ENCODE results near the gene GPR171. TPM values are rescaled to one million over a fixed set of nuclear protein-coding genes. Genes with fewer than 3 reads are reported as not detected.

Gene GPR171
- total RNA-seq, 6 experiments from 2014 or later: 0.22 to 0.99 (median 0.27) TPM; not detected in 2

- Histone ChIP-seq H3K4me3 (no peak overlapping the region), H3K27me3 (no peaks in the 10 kb centered on the region), H3K36me3 (no peaks in the 10 kb centered on the region), H3K27ac (no peak overlapping the region), H3K4me1 (peaks cover 0 to 18% (median 2%) of the 10 kb centered on the region in 4 donors), H3K9me3 (no peaks in the 10 kb centered on the region)
- intact Hi-C loops (cut with DNase I): no loop called here
- DNase-seq (no peak), ATAC-seq (no peak)
- 72% methylated on average over 8 of the region's 9 CpGs for WGBS (ENCODE audit: insufficient coverage, low coverage, low lambda C conversion rate, missing lambda C conversion rate)
- TF ChIP-seq POLR2A (IDR thresholded peaks at IDR 0.05): no peak
- TF ChIP-seq, protein P1, sequence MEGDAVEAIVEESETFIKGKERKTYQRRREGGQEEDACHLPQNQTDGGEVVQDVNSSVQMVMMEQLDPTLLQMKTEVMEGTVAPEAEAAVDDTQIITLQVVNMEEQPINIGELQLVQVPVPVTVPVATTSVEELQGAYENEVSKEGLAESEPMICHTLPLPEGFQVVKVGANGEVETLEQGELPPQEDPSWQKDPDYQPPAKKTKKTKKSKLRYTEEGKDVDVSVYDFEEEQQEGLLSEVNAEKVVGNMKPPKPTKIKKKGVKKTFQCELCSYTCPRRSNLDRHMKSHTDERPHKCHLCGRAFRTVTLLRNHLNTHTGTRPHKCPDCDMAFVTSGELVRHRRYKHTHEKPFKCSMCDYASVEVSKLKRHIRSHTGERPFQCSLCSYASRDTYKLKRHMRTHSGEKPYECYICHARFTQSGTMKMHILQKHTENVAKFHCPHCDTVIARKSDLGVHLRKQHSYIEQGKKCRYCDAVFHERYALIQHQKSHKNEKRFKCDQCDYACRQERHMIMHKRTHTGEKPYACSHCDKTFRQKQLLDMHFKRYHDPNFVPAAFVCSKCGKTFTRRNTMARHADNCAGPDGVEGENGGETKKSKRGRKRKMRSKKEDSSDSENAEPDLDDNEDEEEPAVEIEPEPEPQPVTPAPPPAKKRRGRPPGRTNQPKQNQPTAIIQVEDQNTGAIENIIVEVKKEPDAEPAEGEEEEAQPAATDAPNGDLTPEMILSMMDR (IDR thresholded peaks at IDR 0.05): no peak
Observed at GRCh38 chr3:151225040-151225975, 22.3 kb upstream of the GPR171 start.

DNA sequence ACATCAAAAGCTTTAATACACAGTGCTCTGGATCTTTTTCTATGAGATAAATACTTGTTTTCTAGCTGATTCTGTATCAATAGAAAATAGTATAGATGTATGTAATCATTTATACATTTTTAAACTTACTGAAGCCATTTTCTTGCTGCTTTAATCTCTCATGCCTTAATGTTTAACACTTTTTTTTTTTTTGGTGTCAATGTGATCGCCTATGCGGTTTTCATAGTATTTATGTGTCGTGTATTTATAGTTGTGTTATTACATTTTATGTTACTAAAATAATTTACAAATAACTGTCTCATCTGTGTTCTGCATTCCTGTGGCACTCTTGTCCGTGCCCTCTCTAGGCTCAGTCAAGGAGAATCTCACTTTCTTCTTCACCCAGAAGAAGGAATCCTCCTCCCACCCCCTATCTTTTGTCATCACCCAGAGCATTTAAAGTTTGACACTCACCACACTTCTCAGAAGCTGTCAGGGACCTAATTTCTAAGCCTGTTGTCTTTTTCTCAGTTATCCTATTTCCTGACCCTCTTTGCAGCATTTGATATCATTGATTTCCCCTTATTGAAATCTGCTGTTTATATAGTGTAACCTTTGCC, 21.4 kb upstream of the GPR171 start:
- intact Hi-C loops (cut with DNase I): no loop called here
- H3K27ac ChIP-seq: peak overlapping the region in 1 of 3 donors; percentile 16
- H3K36me3 ChIP-seq: no peaks in the 10 kb centered on the region
- no peak for DNase-seq
- no peaks in the 10 kb centered on the region for H3K27me3 ChIP-seq
- no peak overlapping the region for H3K4me3 ChIP-seq
- peak in 1 of 4 donors; percentile 9 for ATAC-seq
- H3K4me1 ChIP-seq: peaks cover 0 to 18% (median 2%) of the 10 kb centered on the region in 4 donors
- no peaks in the 10 kb centered on the region for H3K9me3 ChIP-seq
- 85% methylated on average over 4 of the region's 4 CpGs for WGBS (ENCODE audit: insufficient coverage, low coverage, low lambda C conversion rate, missing lambda C conversion rate)
- TF ChIP-seq POLR2A (IDR thresholded peaks at IDR 0.05): no peak
- TF ChIP-seq, protein P1 (IDR thresholded peaks at IDR 0.05): no peak

- TF ChIP-seq, protein P1 (IDR thresholded peaks at IDR 0.05): no peak
- no peak for TF ChIP-seq POLR2A (IDR thresholded peaks at IDR 0.05)
- H3K27me3 ChIP-seq: no peaks in the 10 kb centered on the region
- intact Hi-C loops (cut with DNase I): no loop called here
- peak in 1 of 4 donors; percentile 48 for ATAC-seq
- DNase-seq: no peak
- WGBS (ENCODE audit: insufficient coverage, low coverage, low lambda C conversion rate, missing lambda C conversion rate): 36% methylated on average over 1 of the region's 1 CpG
- no peak overlapping the region for H3K27ac ChIP-seq
- H3K4me3 ChIP-seq: no peak overlapping the region
- H3K4me1 ChIP-seq: peaks cover 0 to 16% (median 4%) of the 10 kb centered on the region in 4 donors
- H3K36me3 ChIP-seq: no peaks in the 10 kb centered on the region
- no peaks in the 10 kb centered on the region for H3K9me3 ChIP-seq
Observed at GRCh38 chr3:151219056-151219455, 16.0 kb upstream of the GPR171 start.

GRCh38 chr3:151218136-151218535, 15.1 kb upstream of the GPR171 start:
- no peak overlapping the region for H3K27ac ChIP-seq
- intact Hi-C loops (cut with DNase I): no loop called here

More at GRCh38 chr3:151218136-151218535, 15.1 kb upstream of the GPR171 start:
- Histone ChIP-seq H3K27me3 (no peaks in the 10 kb centered on the region), H3K36me3 (no peaks in the 10 kb centered on the region), H3K4me3 (no peak overlapping the region), H3K4me1 (peaks cover 0 to 16% (median 4%) of the 10 kb centered on the region in 4 donors), H3K9me3 (no peaks in the 10 kb centered on the region)
- no peak for TF ChIP-seq POLR2A (IDR thresholded peaks at IDR 0.05)
- TF ChIP-seq, protein P1 (IDR thresholded peaks at IDR 0.05): no peak
- 16% methylated on average over 1 of the region's 1 CpG for WGBS (ENCODE audit: insufficient coverage, low coverage, low lambda C conversion rate, missing lambda C conversion rate)
- peak; percentile 80 to 93 (median 83) for ATAC-seq
- no peak for DNase-seq

Measured in right lobe of liver (tissue), 6 donors.